HL-60 (cell line): ENCODE results near the gene DGUOK.

Experiments
- DNase-seq, 2 experiments: peaks; one replicate each; pipeline ENCODE4 v3.0.0-alpha.2; 2010 to 2020; ENCODE audit warnings: low read depth in 1 of 2, low spot score in 1 of 2
- H3K27ac ChIP-seq: fragments of 250-450 bp; sonication (Bioruptor Pico); replicated peaks from 2 replicates; pipeline ENCODE4 v1.5.1; 2020; ENCODE audit warnings: mild to moderate bottlenecking, moderate library complexity
- H3K27me3 ChIP-seq: fragments of 250-450 bp; sonication (Bioruptor Pico); 2 replicates; pipeline ENCODE4 v1.5.1; 2021; ENCODE audit warnings: mild to moderate bottlenecking, moderate library complexity; ENCODE audit not compliant: insufficient read depth, poor library complexity, severe bottlenecking
- H3K4me3 ChIP-seq: replicated peaks from 2 replicates; pipeline ENCODE4 v1.5.1; 2011; ENCODE audit warnings: mild to moderate bottlenecking, control low read depth, low read length; ENCODE audit not compliant: insufficient read depth
- GABPA ChIP-seq: IDR thresholded peaks from 2 replicates; pipeline ENCODE4 v1.6.1; 2012; ENCODE audit warnings: low read depth
- POLR2AphosphoS5 ChIP-seq: IDR thresholded peaks from 2 replicates; pipeline ENCODE4 v1.6.1; 2012; ENCODE audit warnings: low read depth
- REST ChIP-seq: IDR thresholded peaks from 2 replicates; pipeline ENCODE4 v1.6.1; 2012; ENCODE audit warnings: low read depth; ENCODE audit not compliant: insufficient replicate concordance
- SPI1 ChIP-seq: IDR thresholded peaks from 2 replicates; pipeline ENCODE4 v1.6.1; 2012; ENCODE audit warnings: low read depth, mild to moderate bottlenecking, borderline replicate concordance
- TF ChIP-seq, protein P1 (sequence below): IDR thresholded peaks from one replicate; pipeline ENCODE4 v1.5.1; 2011; ENCODE audit warnings: low read length, control low read depth, inconsistent platforms; ENCODE audit not compliant: insufficient read depth

The DGUOK gene

GRCh38 chr2:73999881-74000597, 73.4 kb downstream of the DGUOK start:
- Histone ChIP-seq H3K27ac (no peak overlapping the region), H3K27me3 (no peaks in the 10 kb centered on the region), H3K4me3 (no peak overlapping the region)
- TF ChIP-seq POLR2AphosphoS5 (no peak), GABPA (no peak), SPI1 (no peak)
- no peak for DNase-seq

GRCh38 chr2:74000666-74001065, 74.0 kb downstream of the DGUOK start:
- no peak overlapping the region for H3K27ac ChIP-seq
- H3K4me3 ChIP-seq = no peak overlapping the region
- TF ChIP-seq REST (no peak), POLR2AphosphoS5 (no peak), GABPA (no peak), SPI1 (no peak)
- TF ChIP-seq, protein P1, sequence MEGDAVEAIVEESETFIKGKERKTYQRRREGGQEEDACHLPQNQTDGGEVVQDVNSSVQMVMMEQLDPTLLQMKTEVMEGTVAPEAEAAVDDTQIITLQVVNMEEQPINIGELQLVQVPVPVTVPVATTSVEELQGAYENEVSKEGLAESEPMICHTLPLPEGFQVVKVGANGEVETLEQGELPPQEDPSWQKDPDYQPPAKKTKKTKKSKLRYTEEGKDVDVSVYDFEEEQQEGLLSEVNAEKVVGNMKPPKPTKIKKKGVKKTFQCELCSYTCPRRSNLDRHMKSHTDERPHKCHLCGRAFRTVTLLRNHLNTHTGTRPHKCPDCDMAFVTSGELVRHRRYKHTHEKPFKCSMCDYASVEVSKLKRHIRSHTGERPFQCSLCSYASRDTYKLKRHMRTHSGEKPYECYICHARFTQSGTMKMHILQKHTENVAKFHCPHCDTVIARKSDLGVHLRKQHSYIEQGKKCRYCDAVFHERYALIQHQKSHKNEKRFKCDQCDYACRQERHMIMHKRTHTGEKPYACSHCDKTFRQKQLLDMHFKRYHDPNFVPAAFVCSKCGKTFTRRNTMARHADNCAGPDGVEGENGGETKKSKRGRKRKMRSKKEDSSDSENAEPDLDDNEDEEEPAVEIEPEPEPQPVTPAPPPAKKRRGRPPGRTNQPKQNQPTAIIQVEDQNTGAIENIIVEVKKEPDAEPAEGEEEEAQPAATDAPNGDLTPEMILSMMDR = no peak

GRCh38 chr2:74001121-74001520, 74.4 kb downstream of the DGUOK start:
- Histone ChIP-seq H3K4me3 (no peak overlapping the region), H3K27ac (no peak overlapping the region), H3K27me3 (no peaks in the 10 kb centered on the region)
- no peak for DNase-seq
- TF ChIP-seq REST = no peak
- TF ChIP-seq, protein P1 = no peak
- no peak for TF ChIP-seq SPI1
- TF ChIP-seq GABPA = no peak
- no peak for TF ChIP-seq POLR2AphosphoS5

More at GRCh38 chr2:74000666-74001065, 74.0 kb downstream of the DGUOK start:
- no peak for DNase-seq
- no peaks in the 10 kb centered on the region for H3K27me3 ChIP-seq

DNA sequence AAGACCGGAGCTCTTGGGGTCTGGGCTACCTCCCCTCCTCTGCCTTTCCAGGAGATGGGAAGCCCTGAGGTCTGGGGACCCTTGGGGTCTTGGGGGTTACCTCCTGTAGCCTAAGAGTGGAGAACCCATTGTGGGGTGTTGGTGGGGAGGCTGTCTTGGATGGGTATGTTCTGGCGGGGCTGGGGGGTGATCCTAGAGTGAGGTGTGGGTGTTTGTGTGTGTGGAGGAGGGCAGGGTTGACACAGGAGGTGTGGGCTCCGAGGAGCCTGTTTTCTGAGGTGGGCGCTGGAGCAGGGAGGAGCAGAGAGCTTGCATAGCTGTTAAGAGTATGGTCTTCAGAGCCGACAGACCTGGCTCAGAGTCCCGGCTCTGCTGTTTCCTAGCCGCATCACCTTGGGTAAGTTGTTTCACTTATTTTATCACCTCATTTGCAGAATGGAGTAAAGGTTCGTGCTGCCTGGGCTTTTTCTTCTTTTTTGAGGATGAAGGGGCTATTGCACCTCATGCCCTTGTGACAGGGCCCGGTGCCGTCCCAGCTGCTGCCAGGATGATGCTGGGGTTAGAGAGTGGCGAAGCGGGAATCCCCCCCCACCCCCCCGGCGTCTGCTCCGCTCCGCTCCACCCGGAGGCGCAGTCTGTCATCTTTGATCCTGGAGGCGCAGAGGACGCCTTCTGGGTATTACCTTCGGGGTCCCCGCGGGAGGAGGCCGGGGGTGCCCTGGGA, 75.3 kb downstream of the DGUOK start:
- H3K27ac ChIP-seq = no peak overlapping the region
- TF ChIP-seq POLR2AphosphoS5 (no peak), REST (no peak), SPI1 (no peak), GABPA (no peak)
- TF ChIP-seq, protein P1 = no peak
- H3K27me3 ChIP-seq = no peaks in the 10 kb centered on the region
- no peak for DNase-seq
- no peak overlapping the region for H3K4me3 ChIP-seq
